Nephron (organoid): Measurements from ENCODE around the gene PTN.

ENCODE experiments used
- H3K27ac Mint-ChIP-seq, 3 experiments: 2 replicates each; pipeline ENCODE4 v1.8.0; 2020; ENCODE audit warnings: mixed read lengths in 3 of 3, mild to moderate bottlenecking in 2 of 3, moderate library complexity in 1 of 3
- H3K27me3 Mint-ChIP-seq: 2 replicates; pipeline ENCODE4 v1.8.0; 2021; ENCODE audit warnings: low read depth, mild to moderate bottlenecking, moderate library complexity, mixed read lengths
- H3K36me3 Mint-ChIP-seq: 2 replicates; pipeline ENCODE4 v1.8.0; 2020; ENCODE audit warnings: low read depth, mixed read lengths
- H3K4me1 Mint-ChIP-seq: 2 replicates; pipeline ENCODE4 v1.8.0; 2020; ENCODE audit warnings: mixed read lengths
- H3K4me3 Mint-ChIP-seq, 3 experiments: 2 replicates each; pipeline ENCODE4 v1.8.0; 2020; ENCODE audit warnings: mild to moderate bottlenecking in 3 of 3, mixed read lengths in 3 of 3, moderate library complexity in 2 of 3
- H3K9me3 Mint-ChIP-seq: 2 replicates; pipeline ENCODE4 v1.8.0; 2020; ENCODE audit warnings: mixed read lengths
- TF ChIP-seq, protein P1 (sequence below), 3 experiments: fragments of 200-600 bp; sonication (generic); IDR thresholded peaks; one replicate each; pipeline ENCODE4 v1.5.0; 2021; ENCODE audit warnings: antibody characterized with exemption in 3 of 3; ENCODE audit not compliant: unreplicated experiment in 3 of 3

The PTN gene

DNA sequence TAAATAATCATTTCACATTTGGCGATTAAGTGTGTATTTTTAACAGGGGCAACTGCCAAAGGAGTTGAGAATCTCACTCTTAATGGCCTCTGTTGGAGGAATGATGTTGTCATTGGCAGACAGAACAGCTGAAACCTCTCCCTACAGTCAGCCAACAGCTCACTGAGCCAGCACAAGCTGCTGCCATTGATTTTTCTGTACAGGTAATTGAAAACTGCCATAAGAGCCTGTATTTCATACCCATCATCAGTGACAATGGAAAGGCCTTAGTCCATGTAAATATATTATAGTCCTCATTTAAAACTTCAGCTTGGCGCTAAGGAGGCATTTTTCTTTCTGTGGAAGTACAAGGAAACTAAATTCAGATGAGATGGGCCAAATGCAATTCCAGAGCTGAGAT is 28.1 kb upstream of the PTN start:
- TF ChIP-seq, protein P1, sequence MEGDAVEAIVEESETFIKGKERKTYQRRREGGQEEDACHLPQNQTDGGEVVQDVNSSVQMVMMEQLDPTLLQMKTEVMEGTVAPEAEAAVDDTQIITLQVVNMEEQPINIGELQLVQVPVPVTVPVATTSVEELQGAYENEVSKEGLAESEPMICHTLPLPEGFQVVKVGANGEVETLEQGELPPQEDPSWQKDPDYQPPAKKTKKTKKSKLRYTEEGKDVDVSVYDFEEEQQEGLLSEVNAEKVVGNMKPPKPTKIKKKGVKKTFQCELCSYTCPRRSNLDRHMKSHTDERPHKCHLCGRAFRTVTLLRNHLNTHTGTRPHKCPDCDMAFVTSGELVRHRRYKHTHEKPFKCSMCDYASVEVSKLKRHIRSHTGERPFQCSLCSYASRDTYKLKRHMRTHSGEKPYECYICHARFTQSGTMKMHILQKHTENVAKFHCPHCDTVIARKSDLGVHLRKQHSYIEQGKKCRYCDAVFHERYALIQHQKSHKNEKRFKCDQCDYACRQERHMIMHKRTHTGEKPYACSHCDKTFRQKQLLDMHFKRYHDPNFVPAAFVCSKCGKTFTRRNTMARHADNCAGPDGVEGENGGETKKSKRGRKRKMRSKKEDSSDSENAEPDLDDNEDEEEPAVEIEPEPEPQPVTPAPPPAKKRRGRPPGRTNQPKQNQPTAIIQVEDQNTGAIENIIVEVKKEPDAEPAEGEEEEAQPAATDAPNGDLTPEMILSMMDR (IDR thresholded peaks at IDR 0.05; ENCODE audit: unreplicated experiment in 3 of 3), result no peak
- H3K9me3 Mint-ChIP-seq, result no peaks in the 10 kb centered on the region
- H3K27ac Mint-ChIP-seq, result no peak overlapping the region
- no peaks in the 10 kb centered on the region for H3K4me1 Mint-ChIP-seq
- H3K4me3 Mint-ChIP-seq, result no peak overlapping the region
- no peaks in the 10 kb centered on the region for H3K27me3 Mint-ChIP-seq
- H3K36me3 Mint-ChIP-seq, result no peaks in the 10 kb centered on the region

DNA sequence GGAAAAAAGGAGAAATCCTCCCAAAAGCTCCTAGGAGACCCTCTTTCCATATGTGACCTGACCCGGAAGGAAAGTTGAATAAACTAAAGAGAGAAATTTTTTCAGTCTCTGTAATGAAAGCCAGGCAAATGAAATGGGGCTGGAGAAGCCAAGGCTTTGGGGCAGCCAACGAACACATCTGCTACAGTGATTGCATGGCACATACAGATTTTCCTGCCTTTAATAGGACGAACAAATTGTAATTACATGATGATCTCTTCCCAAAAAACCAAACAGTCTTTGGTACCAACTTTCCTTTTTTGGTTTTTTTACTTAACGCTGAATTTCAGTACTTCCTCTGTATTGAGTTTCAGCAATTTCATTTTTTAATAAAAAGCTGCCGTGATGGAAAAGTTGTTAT is 23.5 kb upstream of the PTN start:
- Mint-ChIP-seq H3K36me3 (no peaks in the 10 kb centered on the region), H3K4me3 (no peak overlapping the region), H3K27me3 (peaks cover 9% of the 10 kb centered on the region), H3K27ac (no peak overlapping the region), H3K4me1 (no peaks in the 10 kb centered on the region), H3K9me3 (peaks cover 23% of the 10 kb centered on the region)
- TF ChIP-seq, protein P1 (IDR thresholded peaks at IDR 0.05; ENCODE audit: unreplicated experiment in 3 of 3), result no peak

DNA sequence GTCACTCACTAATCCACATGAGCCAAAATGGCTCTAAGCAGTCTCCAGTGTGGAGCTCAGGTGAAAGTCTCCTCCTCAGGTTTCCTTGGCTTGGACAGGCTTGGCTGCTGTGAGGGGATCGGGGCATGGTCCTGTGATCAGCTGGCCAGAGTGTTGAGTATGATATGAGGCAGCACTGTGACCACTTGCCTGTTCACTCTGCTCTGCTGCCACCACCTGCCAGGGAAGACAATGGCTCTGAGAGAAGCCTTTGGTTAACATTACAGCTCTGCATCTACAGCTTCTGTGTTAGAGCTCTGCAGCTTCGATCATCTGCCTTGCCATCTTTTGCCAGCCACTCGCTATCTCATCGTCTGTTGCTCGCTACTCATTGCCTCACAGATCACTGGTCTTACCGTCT is 20.1 kb upstream of the PTN start:
- Mint-ChIP-seq H3K4me1 (no peaks in the 10 kb centered on the region), H3K27me3 (peaks cover 10% of the 10 kb centered on the region), H3K9me3 (peaks cover 47% of the 10 kb centered on the region), H3K36me3 (peaks cover 10% of the 10 kb centered on the region), H3K27ac (no peak overlapping the region), H3K4me3 (no peak overlapping the region)
- TF ChIP-seq, protein P1 (IDR thresholded peaks at IDR 0.05; ENCODE audit: unreplicated experiment in 3 of 3), result no peak

DNA sequence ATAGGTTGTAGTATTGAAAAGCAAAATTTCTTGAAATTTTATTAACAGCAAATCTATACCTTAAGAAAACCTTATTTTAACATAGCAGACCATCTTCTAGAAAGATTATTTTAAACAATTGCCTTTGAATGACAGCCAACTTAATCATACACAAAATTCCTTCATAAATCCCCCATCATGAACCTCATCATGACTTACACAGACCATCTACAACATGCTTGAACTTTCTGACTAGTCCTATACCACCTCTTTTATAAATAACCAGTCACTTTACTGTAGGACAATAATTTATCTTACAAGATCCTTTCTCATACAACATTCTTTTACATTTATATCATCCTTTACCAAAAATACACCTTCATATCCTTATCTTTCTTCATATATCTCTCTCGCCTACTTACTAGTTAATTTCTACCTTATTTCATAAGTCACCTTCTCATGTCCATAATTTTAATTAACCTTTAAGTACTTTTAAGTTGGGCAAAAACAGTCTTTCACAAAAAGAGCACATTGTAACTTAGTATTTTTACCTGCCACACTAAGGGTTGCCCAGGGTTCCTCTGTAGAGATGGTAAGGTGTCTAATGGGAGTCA is 16.6 kb upstream of the PTN start:
- Mint-ChIP-seq H3K4me3 (no peak overlapping the region), H3K9me3 (peaks cover 65% of the 10 kb centered on the region), H3K4me1 (peaks cover under 1% of the 10 kb centered on the region), H3K27ac (no peak overlapping the region), H3K36me3 (peaks cover 10% of the 10 kb centered on the region), H3K27me3 (peaks cover 10% of the 10 kb centered on the region)
- TF ChIP-seq, protein P1 (IDR thresholded peaks at IDR 0.05; ENCODE audit: unreplicated experiment in 3 of 3), result no peak

DNA sequence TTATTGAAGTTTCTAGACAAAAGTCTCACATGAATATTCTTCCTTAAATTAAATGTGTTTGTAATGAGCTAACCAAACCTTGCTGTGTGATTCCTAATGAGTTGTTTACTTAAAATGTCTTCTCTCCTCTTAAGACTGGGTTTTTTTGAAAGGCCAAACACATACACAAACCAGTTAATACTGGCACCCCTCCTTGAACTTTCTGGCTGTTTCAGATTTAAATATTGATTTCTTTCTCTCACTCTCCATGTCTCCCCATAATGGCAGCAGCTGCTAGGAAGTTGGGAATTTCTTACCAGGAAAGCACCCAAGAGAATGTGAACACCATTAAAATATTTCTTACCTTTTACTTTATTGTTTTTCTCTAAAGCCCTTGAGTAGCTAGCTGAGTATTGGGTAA is 11.4 kb upstream of the PTN start:
- peak overlapping the region; percentile 2 to 64 (median 58) for H3K27ac Mint-ChIP-seq
- H3K4me1 Mint-ChIP-seq, result peaks cover 29% of the 10 kb centered on the region
- peaks cover under 1% of the 10 kb centered on the region for H3K36me3 Mint-ChIP-seq
- H3K4me3 Mint-ChIP-seq, result peak overlapping the region in 2 of 3 experiments; percentile 7 to 29
- H3K9me3 Mint-ChIP-seq, result peaks cover 31% of the 10 kb centered on the region
- TF ChIP-seq, protein P1 (IDR thresholded peaks at IDR 0.05; ENCODE audit: unreplicated experiment in 3 of 3), result no peak
- H3K27me3 Mint-ChIP-seq, result no peaks in the 10 kb centered on the region

DNA sequence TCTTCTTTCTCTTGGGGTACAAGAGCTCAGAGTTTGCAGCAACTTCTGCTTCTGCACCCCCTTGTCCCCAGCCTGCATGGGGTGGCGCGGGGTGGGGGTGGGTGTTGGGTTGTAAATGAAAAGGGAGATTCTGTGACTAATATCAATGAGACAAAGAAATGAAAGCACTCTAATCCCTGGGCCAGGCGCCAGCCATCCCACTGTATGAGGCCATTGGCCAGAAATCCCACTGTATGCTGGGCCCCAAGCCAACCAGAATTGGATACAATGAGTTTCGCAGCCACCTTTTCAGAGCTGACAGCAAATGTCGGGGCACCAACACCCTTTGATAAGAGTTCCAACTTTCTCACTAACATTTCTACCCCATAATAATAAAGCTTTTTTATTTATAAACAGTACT is 10.9 kb upstream of the PTN start:
- Mint-ChIP-seq H3K27ac (peak overlapping the region; percentile 14 to 77 (median 58)), H3K4me3 (peak overlapping the region in 2 of 3 experiments; percentile 40 to 44), H3K27me3 (no peaks in the 10 kb centered on the region), H3K4me1 (peaks cover 29% of the 10 kb centered on the region), H3K36me3 (no peaks in the 10 kb centered on the region), H3K9me3 (peaks cover 27% of the 10 kb centered on the region)
- TF ChIP-seq, protein P1 (IDR thresholded peaks at IDR 0.05; ENCODE audit: unreplicated experiment in 3 of 3), result no peak
